ENCODE data around the gene PHTF2. TPM values are rescaled to one million over a fixed set of nuclear protein-coding genes. Genes with fewer than 3 reads are reported as not detected.
A peak's percentile ranks its signal among the peaks of the same experiment; 100 is the strongest.

The PHTF2 gene
- total RNA-seq, 2 experiments from 2014 or later: 26.9 to 62.4 TPM

GRCh38 chr7:77985974-77986339 lies 187.4 kb downstream of the PHTF2 start:
- Histone ChIP-seq H4K20me1 (ENCODE audit: insufficient read depth, low read length) (no peaks in the 10 kb centered on the region), H3K9me3 (ENCODE audit: low read length) (no peaks in the 10 kb centered on the region), H3K9me2 (ENCODE audit: insufficient read depth, low read length) (no peaks in the 10 kb centered on the region), H3K4me1 (ENCODE audit: insufficient read depth, low read length, poor library complexity, severe bottlenecking) (no peaks in the 10 kb centered on the region), H3K36me3 (ENCODE audit: insufficient read depth, low read length) (no peaks in the 10 kb centered on the region), H3K4me2 (ENCODE audit: low read length) (no peak overlapping the region), H3K79me2 (ENCODE audit: insufficient read depth, low read depth, low read length) (no peaks in the 10 kb centered on the region), H3K27ac (ENCODE audit: low read depth, low read length, poor library complexity, severe bottlenecking) (no peak overlapping the region), H3K4me3 (ENCODE audit: low read depth, low read length, poor library complexity, severe bottlenecking) (no peak overlapping the region), H2AFZ (ENCODE audit: low read length) (no peak overlapping the region)
- CTCF ChIA-PET (ENCODE audit: unreplicated experiment): no interaction called here
- POLR2A ChIA-PET: interaction anchor here (0.9 kb wide), 1 partner anchor 10 kb away, joined by 5 read pairs; no protein-coding TSS in a partner anchor
- intact Hi-C loops (cut with micrococcal nuclease; ENCODE audit: unreplicated experiment): no loop called here
- TF ChIP-seq EZH2phosphoT487 (IDR thresholded peaks at IDR 0.05; ENCODE audit: borderline replicate concordance, low read depth, low read length): no peak
- TF ChIP-seq, protein P1, sequence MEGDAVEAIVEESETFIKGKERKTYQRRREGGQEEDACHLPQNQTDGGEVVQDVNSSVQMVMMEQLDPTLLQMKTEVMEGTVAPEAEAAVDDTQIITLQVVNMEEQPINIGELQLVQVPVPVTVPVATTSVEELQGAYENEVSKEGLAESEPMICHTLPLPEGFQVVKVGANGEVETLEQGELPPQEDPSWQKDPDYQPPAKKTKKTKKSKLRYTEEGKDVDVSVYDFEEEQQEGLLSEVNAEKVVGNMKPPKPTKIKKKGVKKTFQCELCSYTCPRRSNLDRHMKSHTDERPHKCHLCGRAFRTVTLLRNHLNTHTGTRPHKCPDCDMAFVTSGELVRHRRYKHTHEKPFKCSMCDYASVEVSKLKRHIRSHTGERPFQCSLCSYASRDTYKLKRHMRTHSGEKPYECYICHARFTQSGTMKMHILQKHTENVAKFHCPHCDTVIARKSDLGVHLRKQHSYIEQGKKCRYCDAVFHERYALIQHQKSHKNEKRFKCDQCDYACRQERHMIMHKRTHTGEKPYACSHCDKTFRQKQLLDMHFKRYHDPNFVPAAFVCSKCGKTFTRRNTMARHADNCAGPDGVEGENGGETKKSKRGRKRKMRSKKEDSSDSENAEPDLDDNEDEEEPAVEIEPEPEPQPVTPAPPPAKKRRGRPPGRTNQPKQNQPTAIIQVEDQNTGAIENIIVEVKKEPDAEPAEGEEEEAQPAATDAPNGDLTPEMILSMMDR (conservative IDR thresholded peaks at IDR 0.05; ENCODE audit: low read length): no peak
- DNase-seq (ENCODE audit: low spot score): no peak
- BruUV-seq (replicated peaks): no TSS peak

GRCh38 chr7:77989981-77990566 lies 191.5 kb downstream of the PHTF2 start:
- no peaks in the 10 kb centered on the region for H3K9me3 ChIP-seq (ENCODE audit: low read length)
- no peaks in the 10 kb centered on the region for H3K79me2 ChIP-seq (ENCODE audit: insufficient read depth, low read depth, low read length)
- no peak overlapping the region for H3K4me2 ChIP-seq (ENCODE audit: low read length)
- BruUV-seq (replicated peaks): no TSS peak
- H3K36me3 ChIP-seq (ENCODE audit: insufficient read depth, low read length): no peaks in the 10 kb centered on the region
- peak; percentile 23 for DNase-seq (ENCODE audit: low spot score)
- POLR2A ChIA-PET: interaction anchor here (0.6 to 1.1 kb wide), 2 partner anchors 20 to 36 kb away, joined by 3 to 5 read pairs; no protein-coding TSS in a partner anchor
- H3K27ac ChIP-seq (ENCODE audit: low read depth, low read length, poor library complexity, severe bottlenecking): no peak overlapping the region
- intact Hi-C loops (cut with micrococcal nuclease; ENCODE audit: unreplicated experiment): no loop called here
- H4K20me1 ChIP-seq (ENCODE audit: insufficient read depth, low read length): no peaks in the 10 kb centered on the region
- no peaks in the 10 kb centered on the region for H3K9me2 ChIP-seq (ENCODE audit: insufficient read depth, low read length)
- H3K4me1 ChIP-seq (ENCODE audit: insufficient read depth, low read length, poor library complexity, severe bottlenecking): no peaks in the 10 kb centered on the region
- H2AFZ ChIP-seq (ENCODE audit: low read length): no peak overlapping the region
- TF ChIP-seq EZH2phosphoT487 (IDR thresholded peaks at IDR 0.05; ENCODE audit: borderline replicate concordance, low read depth, low read length): no peak
- TF ChIP-seq, protein P1 (conservative IDR thresholded peaks at IDR 0.05; ENCODE audit: low read length): peak; percentile 69
- H3K4me3 ChIP-seq (ENCODE audit: low read depth, low read length, poor library complexity, severe bottlenecking): no peak overlapping the region
- CTCF ChIA-PET (ENCODE audit: unreplicated experiment): no interaction called here

- BruUV-seq (replicated peaks): no TSS peak
- CTCF ChIA-PET (ENCODE audit: unreplicated experiment): no interaction called here
- intact Hi-C loops (cut with micrococcal nuclease; ENCODE audit: unreplicated experiment): no loop called here
Observed at GRCh38 chr7:77991656-77992055, 193.1 kb downstream of the PHTF2 start.

More at GRCh38 chr7:77991656-77992055, 193.1 kb downstream of the PHTF2 start:
- Histone ChIP-seq H3K79me2 (ENCODE audit: insufficient read depth, low read depth, low read length) (no peaks in the 10 kb centered on the region), H4K20me1 (ENCODE audit: insufficient read depth, low read length) (no peaks in the 10 kb centered on the region), H3K4me3 (ENCODE audit: low read depth, low read length, poor library complexity, severe bottlenecking) (no peak overlapping the region), H3K4me2 (ENCODE audit: low read length) (no peak overlapping the region), H2AFZ (ENCODE audit: low read length) (no peak overlapping the region), H3K27ac (ENCODE audit: low read depth, low read length, poor library complexity, severe bottlenecking) (no peak overlapping the region), H3K9me2 (ENCODE audit: insufficient read depth, low read length) (no peaks in the 10 kb centered on the region), H3K9me3 (ENCODE audit: low read length) (no peaks in the 10 kb centered on the region), H3K36me3 (ENCODE audit: insufficient read depth, low read length) (no peaks in the 10 kb centered on the region), H3K4me1 (ENCODE audit: insufficient read depth, low read length, poor library complexity, severe bottlenecking) (no peaks in the 10 kb centered on the region)
- TF ChIP-seq, protein P1 (conservative IDR thresholded peaks at IDR 0.05; ENCODE audit: low read length): no peak
- POLR2A ChIA-PET: no interaction called here
- DNase-seq (ENCODE audit: low spot score): no peak

Data from OCI-LY7 (cell line).